GM21717 (cell line): Measurements from ENCODE around the gene PCED1B.
"Not testable (repeated sequence)": the region's sequence is repeated elsewhere in the genome, so short reads cannot be mapped to it uniquely, and the experiment has no call there.

ENCODE experiments used
- ATAC-seq: cut with Tn5 transposase; IDR thresholded peaks from one replicate; pipeline ENCODE4 v1.9.1; 2021; ENCODE audit warnings: mild to moderate bottlenecking, moderate library complexity; ENCODE audit not compliant: unreplicated experiment

The PCED1B gene

DNA sequence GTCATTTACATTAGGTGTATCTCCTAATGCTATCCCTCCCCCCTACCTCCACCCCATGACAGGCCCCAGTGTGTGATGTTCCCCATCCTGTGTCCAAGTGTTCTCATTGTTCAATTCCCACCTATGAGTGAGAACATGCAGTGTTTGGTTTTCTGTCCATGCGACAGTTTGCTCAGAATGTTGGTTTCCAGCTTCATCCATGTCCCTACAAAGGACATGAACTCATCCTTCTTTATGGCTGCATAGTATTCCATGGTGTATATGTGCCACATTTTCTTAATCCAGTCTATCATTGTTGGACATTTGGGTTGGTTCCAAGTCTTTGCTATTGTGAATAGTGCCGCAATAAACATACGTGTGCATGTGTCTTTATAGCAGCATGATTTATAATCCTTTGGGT is 37.9 kb downstream of the PCED1B start:
- ATAC-seq, result not testable (repeated sequence)

DNA sequence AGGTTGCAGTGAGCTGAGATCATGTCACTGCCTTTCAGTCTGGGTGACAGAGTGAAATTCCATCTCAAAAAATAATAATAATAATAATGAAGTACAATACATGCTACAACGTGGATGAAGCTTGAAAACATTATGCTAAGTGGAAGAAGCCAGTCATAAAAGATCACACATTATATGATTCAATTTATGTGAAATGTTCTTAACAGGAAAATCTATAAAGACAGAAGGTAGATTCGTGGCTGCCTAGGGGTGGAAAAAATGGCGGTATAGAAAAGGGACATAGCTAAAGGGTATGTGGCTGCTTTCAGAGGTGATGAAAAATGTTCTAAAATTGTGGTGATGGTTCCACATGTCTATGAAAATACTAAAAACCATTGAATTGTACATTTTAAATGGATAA is 41.3 kb downstream of the PCED1B start:
- no peak for ATAC-seq

DNA sequence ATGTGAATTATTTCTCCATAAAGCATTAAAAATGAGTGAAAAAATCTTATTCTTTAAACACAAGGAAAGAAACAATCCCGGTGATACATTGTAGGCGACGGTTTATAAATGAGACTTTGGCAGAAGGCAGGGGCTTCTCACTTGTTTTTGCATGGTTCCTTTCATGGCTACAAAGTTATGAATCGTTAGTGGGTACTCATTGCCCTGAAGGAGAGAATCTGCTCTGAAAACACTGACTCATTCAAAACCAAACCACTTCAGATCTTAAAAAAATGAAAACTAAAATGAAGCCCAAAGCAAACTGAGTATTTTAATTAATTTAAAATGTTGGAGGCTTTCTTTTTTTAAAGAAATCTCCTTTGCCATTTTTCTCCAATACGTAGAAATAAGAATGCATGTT is 41.7 kb downstream of the PCED1B start:
- no peak for ATAC-seq

GRCh38 chr12:47122602-47123001 is 43.2 kb downstream of the PCED1B start:
- ATAC-seq, result no peak

DNA sequence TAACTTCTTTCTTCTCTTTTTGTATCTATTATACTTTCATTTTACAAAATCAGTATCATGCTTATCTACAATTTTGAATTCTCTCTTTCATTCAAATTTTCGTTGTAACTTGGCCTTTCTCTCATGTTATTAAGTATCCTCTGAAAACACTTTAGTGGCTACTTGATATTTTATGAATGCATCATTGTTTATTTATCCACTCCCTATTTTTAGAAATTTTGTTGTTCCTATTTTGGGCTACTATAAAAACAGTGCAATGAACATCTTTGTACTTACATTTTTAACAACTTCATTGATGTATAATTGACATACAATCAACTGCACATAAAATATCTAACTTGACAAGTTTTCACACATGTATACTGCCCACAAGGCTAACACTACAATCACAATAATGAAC is 44.3 kb downstream of the PCED1B start:
- no peak for ATAC-seq

DNA sequence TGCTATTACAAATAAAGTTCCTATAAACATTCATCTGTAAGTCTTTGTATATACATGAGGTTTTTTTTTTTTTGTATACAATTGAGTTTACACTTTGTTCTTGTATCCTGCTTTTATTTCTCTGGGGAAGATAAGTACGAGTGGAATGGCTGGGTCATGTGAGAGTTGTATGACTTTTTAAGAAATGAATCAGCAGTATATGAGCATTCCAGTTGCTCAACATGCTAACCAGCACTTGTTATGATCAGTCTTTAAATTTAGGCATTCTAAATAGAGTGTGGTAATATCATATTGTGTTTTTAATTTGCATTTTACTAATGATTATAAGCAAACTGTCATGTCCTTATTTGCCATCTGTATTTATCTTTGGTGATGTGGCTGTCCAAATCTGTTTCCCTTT is 45.0 kb downstream of the PCED1B start:
- no peak for ATAC-seq

DNA sequence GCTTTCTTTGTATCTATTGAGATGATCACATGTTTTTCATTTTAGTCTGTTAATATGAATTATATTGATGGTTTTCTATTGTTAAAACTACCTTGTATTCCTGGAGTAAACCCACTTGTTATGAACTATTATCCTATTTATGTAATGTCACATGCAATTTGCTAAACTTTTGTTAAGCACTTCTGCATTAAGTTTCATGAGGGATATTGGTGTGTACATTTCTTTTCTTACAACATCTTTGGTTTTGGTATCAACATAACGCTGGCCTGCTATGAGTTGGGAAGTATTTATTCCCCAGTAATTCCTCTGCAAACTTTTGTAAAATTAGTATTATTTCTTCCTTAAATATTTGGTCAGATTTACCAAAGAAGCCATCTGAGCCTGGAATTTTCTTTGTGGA is 46.8 kb downstream of the PCED1B start:
- no peak for ATAC-seq

GRCh38 chr12:47131011-47131410 is 51.6 kb downstream of the PCED1B start:
- no peak for ATAC-seq

GRCh38 chr12:47134005-47134404 is 54.6 kb downstream of the PCED1B start:
- no peak for ATAC-seq

- no peak for ATAC-seq
Measured at GRCh38 chr12:47135578-47135977, 56.2 kb downstream of the PCED1B start.

DNA sequence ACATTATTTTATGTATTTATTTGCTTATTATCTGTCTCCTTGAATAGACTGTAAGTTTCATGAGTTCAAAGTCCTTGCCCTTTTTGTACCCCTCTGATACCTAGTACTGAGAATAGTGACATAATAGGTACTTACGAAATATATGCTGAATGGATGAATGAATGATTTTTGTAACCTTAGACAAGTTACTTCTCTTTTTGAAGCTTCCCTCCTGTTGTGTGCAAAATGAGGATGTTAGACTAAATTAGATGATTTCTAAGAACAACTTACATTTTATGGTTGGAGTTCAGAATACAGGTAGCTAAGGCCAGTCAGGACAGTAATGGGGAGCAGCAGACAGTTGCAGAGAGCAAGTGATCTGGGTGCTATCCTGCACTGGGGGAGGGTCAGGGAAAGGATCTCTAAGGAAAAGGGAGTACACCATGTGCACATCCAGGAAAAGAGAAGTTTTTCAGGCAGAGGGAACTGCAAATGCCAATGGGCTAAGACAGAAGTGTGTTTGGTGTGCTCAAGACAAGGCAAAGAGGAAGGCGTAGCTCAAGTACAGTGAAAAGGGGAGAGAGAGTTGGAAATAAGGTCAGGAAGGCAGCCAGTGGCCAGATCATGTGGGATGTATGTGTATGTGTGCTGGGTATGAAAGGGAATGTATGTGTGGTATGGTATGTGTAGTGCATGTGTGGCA is 59.7 kb downstream of the PCED1B start:
- no peak for ATAC-seq

GRCh38 chr12:47141459-47141858 is 62.0 kb downstream of the PCED1B start:
- no peak for ATAC-seq

GRCh38 chr12:47144769-47145168 is 65.3 kb downstream of the PCED1B start:
- no peak for ATAC-seq

- ATAC-seq, result no peak
Measured at GRCh38 chr12:47145188-47145587, 65.8 kb downstream of the PCED1B start.

GRCh38 chr12:47147739-47148138 is 68.3 kb downstream of the PCED1B start:
- no peak for ATAC-seq

DNA sequence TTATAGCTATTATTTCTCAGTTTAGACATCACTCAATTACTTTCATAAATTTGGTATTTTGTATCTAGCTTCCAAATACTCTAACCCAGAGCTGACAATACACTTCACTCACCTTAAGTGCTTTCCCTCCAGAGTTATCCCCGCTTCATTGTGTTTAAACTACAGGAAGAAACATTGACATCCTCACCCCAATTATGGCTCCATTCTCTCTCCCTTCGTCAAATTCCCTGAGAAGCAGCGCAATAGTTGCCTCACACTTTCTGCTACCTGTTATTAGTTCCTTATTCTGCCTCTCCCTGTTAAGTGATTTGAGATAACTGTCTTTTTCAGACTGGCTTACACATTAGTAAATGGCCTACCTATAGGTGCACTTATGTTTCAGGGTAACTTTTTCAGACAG is 69.7 kb downstream of the PCED1B start:
- ATAC-seq, result no peak

GRCh38 chr12:47152095-47152494 is 72.7 kb downstream of the PCED1B start:
- no peak for ATAC-seq

DNA sequence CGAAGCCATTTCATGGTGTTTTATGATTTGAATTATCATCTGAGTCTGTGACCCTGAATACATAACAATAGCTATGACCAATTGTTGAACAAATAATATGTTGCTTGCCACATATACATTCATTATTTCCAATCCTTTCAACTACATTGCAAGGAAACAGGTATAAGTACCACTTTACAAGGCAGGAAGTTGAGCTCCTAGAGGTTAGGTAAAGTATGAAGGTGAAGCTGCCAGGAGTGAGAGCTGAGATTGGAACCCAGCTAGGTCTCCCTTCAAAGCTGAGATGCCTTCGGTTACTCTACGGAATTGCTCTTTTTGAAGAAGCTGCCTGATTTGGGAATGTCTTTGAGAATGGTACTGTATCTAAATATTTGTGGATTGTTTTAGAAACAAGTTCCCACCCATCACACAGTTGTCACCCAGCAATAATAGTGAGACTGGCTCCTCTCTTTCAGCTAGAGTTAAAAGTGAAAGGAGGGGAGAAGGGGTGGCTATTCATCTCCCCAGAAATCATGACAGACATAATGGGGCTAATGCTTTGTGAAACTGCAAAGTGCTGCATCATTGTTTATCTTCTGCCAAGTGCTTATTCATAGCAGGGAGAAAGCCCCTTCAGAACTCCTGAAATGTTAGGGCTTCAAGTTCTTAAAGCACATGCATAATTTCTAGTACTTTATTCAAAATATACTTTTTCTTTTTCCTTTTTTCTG is 76.2 kb downstream of the PCED1B start:
- no peak for ATAC-seq

DNA sequence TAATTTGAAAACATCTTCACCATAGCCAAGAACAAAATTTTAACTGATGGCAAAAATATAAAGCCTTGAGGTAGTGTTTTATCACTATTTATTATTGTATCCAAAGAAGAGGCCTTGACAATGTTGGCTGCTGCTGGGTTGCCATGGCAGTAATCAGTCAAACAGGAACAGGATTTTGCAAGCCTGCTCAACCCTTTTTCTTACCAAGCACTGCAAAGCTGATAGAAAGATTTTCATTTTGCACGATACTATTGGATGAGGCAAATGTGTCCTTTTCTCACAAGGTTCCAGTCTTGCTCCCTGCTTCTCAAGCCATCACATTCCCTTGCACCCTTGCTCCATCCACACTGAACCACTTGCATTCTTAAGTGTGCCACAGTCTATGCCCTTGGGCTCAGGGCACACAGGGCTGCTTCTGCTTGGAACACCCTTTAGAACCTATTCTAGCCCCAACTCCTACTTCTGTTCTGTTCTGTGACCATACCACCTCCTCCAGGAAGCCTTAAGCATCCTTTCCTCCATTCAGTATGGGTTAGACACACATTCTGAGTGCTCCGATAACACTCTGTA is 76.8 kb downstream of the PCED1B start:
- ATAC-seq, result no peak

DNA sequence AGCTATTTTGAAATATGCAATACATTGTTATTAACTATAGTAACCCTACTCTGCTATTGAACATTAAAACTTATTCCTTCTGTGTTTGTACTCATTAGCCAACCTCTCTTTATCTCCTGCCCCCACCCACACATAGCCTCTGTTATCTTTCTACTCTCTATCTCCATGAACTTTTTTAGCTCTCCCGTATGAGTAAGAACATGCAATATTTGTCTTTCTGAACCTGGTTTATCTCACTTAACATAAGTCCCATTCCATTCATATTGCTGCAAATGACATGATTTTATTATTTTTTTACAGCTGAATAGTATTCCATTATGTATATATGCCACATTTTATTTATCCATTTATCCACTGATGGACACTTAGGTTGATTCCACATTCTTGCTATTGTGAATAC is 79.4 kb downstream of the PCED1B start:
- ATAC-seq, result no peak

GRCh38 chr12:47159348-47159747 is 79.9 kb downstream of the PCED1B start:
- ATAC-seq, result no peak
